ENCODE data around the gene WDR73.

GRCh38 chr15:84633311-84634227 is 20.5 kb downstream of the WDR73 start:
- TF ChIP-seq NR2C2 (CRISPR knock-in tag; IDR thresholded peaks at IDR 0.05) (no peak), NR2C2 (tag; IDR thresholded peaks at IDR 0.05) (peak; percentile 57), BRCA1 (IDR thresholded peaks at IDR 0.05) (no peak), BRCA1 (CRISPR knock-in tag; IDR thresholded peaks at IDR 0.05) (no peak), CTCF (IDR thresholded peaks at IDR 0.05 in 2 of 3, conservative IDR thresholded peaks at IDR 0.05 in 1 of 3; ENCODE audit: insufficient read depth in 2 of 3, low read depth in 1 of 3, low read length in 3 of 3) (no peak), SMAD4 (CRISPR knock-in tag; conservative IDR thresholded peaks at IDR 0.05) (no peak), SP1 (CRISPR knock-in tag; IDR thresholded peaks at IDR 0.05) (0 out of 2 replicates have a peak, but pooled peaks have one; percentile 30)
